ENCODE results near the gene GPX1.

GRCh38 chr3:49349348-49350114 is 8.6 kb downstream of the GPX1 start:
- TF ChIP-seq CTCF (conservative IDR thresholded peaks at IDR 0.05), result no peak
- TF ChIP-seq EZH2 (IDR thresholded peaks at IDR 0.05; ENCODE audit: low read depth), result no peak

Measured in PC-9 (cell line).